Thoracic aorta (tissue), 2 donors: ENCODE data around the gene LHB. TPM values are rescaled to one million over a fixed set of nuclear protein-coding genes. Genes with fewer than 3 reads are reported as not detected.

Experiments used
- ATAC-seq: fragments of 150-250 bp; one replicate; pipeline ENCODE4 v1.8.0; 2017; ENCODE audit warnings: low read depth; ENCODE audit not compliant: insufficient number of reproducible peaks, low FRiP score
- DNase-seq: peaks from one replicate; pipeline ENCODE4 v3.0.0-alpha.2; 2020; ENCODE audit warnings: low spot score
- H3K27ac ChIP-seq, 2 donors: fragments of 200-600 bp; sonication (generic); 1 replicate in 1 of 2; 2 replicates in 1 of 2; pipeline ENCODE4 v1.5.1; 2016; ENCODE audit warnings: mild to moderate bottlenecking in 2 of 2, moderate library complexity in 2 of 2
- H3K27me3 ChIP-seq: fragments of 200-600 bp; sonication (generic); replicated peaks from 2 replicates; pipeline ENCODE4 v1.6.0; 2016; ENCODE audit warnings: mild to moderate bottlenecking; ENCODE audit not compliant: insufficient read depth
- H3K36me3 ChIP-seq: fragments of 200-600 bp; sonication (generic); one replicate; pipeline ENCODE4 v1.5.1; 2016
- H3K4me1 ChIP-seq, 2 donors: fragments of 200-600 bp; sonication (generic); 1 replicate in 1 of 2; 2 replicates in 1 of 2; pipeline versions ENCODE4 v1.5.1 to v1.6.0; 2016; ENCODE audit warnings: low read depth in 2 of 2, mild to moderate bottlenecking in 1 of 2; ENCODE audit not compliant: control insufficient read depth in 1 of 2
- H3K4me3 ChIP-seq: fragments of 200-600 bp; sonication (generic); 2 replicates; pipeline ENCODE4 v1.5.1; 2016; ENCODE audit warnings: mild to moderate bottlenecking
- H3K9me3 ChIP-seq: fragments of 200-600 bp; sonication (generic); 2 replicates; pipeline ENCODE4 v1.5.1; 2016
- total RNA-seq, 2 donors: library from RNA; depleted of rRNA; stranded (reverse); fragments of >200 nt; gene quantifications; one replicate each; pipeline versions ENCODE4 v1.1.0 to v1.2.3, GENCODE V29; 2016
- TF ChIP-seq, protein P1 (sequence below): fragments of 200-600 bp; sonication (generic); IDR thresholded peaks from one replicate; pipeline ENCODE4 v1.5.1; 2019; ENCODE audit warnings: antibody characterized with exemption

Gene LHB
- total RNA-seq, 2 donors from 2014 or later = not detected

DNA sequence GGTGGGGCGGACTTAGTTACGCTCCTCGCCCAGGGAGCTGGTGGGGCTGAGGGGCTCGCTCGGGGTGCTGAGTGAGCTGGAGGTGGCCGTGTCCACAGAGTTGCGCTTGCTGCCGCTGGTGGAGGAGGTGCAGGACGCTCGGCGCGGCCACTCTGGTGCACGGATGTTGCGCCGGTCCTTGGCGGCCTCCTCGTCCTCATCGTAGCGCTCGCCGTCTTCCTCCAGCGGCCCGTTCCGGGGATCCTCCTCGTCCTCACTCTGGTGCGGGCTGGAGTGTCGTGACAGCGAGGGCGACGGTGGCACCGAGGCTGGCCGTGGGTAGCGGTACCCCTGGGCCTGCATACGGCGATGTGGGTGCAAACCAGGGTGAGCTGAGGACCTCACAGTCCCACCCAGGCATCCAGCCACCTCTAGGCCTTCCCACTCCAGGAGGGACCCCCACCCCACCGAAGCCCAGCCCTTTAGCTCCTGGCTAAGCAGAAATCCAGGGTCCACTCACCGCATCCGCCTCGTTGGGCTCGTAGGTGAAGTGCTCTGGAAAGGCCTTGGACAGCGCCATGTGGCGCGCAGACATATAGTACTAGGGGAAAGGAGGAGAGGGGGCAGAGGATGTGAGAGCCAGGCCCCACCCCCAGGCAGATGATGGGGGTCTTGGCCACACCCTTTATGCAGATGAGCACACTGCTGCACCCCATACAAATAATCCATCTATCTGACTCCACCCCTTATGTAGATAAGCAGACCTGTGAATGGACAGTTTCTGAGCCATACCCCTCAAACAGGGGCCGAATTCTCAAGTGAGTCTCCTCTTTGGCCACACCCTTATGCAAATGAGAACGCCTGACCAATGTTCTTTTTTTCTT lies 47.4 kb downstream of the LHB start:
- Histone ChIP-seq H3K27ac (peak overlapping the region; percentile 3 to 83), H3K9me3 (no peaks in the 10 kb centered on the region), H3K4me3 (no peak overlapping the region), H3K36me3 (peaks cover 53% of the 10 kb centered on the region), H3K27me3 (no peaks in the 10 kb centered on the region), H3K4me1 (peaks cover 12 to 35% of the 10 kb centered on the region in 2 donors)
- DNase-seq (no peak), ATAC-seq (no peak)
- TF ChIP-seq, protein P1, sequence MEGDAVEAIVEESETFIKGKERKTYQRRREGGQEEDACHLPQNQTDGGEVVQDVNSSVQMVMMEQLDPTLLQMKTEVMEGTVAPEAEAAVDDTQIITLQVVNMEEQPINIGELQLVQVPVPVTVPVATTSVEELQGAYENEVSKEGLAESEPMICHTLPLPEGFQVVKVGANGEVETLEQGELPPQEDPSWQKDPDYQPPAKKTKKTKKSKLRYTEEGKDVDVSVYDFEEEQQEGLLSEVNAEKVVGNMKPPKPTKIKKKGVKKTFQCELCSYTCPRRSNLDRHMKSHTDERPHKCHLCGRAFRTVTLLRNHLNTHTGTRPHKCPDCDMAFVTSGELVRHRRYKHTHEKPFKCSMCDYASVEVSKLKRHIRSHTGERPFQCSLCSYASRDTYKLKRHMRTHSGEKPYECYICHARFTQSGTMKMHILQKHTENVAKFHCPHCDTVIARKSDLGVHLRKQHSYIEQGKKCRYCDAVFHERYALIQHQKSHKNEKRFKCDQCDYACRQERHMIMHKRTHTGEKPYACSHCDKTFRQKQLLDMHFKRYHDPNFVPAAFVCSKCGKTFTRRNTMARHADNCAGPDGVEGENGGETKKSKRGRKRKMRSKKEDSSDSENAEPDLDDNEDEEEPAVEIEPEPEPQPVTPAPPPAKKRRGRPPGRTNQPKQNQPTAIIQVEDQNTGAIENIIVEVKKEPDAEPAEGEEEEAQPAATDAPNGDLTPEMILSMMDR = no peak

DNA sequence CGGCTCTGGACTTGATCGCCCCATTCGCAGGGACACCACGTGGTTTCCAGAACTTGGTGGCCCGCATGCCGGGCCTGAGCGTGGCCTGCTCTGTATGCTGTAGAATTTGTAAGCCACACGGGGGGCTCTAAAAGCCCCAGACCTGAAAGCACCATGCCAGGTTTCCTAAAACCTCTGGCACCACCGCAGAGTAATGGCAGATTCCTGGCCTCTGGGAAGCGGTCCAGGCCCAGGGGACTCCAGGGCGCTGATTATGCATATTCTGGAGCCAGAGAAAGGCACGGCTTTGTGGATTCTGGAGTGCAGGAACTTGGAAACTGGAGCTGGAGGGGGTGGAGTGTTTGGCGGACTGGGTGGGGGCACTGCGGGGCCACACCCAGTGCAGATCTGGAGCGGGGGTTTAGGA lies 48.1 kb downstream of the LHB start:
- ATAC-seq = no peak
- TF ChIP-seq, protein P1 = no peak

DNA sequence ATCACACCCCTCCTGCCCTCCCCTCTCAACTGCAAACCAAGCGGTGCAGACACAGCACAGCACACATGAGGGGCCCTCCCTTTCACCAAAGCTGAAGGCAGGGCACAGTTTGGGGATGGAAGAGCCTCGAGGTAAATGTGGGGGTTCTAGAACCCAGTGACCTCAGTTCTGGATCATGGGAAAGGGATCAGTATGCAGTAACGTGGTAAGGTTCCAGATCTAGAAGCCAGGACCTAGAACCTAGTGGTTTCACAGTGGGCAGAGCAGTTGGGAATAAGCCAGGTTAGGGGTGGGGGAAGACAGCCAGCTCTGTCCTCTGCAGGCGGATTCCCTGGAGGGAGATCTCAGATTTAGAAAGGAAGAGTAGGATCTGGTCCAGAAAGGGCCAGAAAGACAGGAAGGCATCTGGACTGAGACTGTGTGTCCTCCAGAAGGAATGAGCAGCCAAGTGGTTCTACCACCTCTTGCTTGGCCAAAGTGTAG lies 48.7 kb downstream of the LHB start:
- peak overlapping the region; percentile 4 for H3K4me3 ChIP-seq
- peak overlapping the region; percentile 56 to 83 for H3K27ac ChIP-seq
- no peak for DNase-seq
- peaks cover 15 to 48% of the 10 kb centered on the region in 2 donors for H3K4me1 ChIP-seq
- TF ChIP-seq, protein P1 = no peak
- no peaks in the 10 kb centered on the region for H3K9me3 ChIP-seq
- ATAC-seq = no peak
- H3K36me3 ChIP-seq = peaks cover 42% of the 10 kb centered on the region
- no peaks in the 10 kb centered on the region for H3K27me3 ChIP-seq

More for the DNA sequence above, 48.1 kb downstream of the LHB start:
- H3K27me3 ChIP-seq = no peaks in the 10 kb centered on the region
- no peak for DNase-seq
- peaks cover 46% of the 10 kb centered on the region for H3K36me3 ChIP-seq
- peak overlapping the region; percentile 3 to 83 for H3K27ac ChIP-seq
- H3K9me3 ChIP-seq = no peaks in the 10 kb centered on the region
- peaks cover 12 to 42% of the 10 kb centered on the region in 2 donors for H3K4me1 ChIP-seq
- no peak overlapping the region for H3K4me3 ChIP-seq

DNA sequence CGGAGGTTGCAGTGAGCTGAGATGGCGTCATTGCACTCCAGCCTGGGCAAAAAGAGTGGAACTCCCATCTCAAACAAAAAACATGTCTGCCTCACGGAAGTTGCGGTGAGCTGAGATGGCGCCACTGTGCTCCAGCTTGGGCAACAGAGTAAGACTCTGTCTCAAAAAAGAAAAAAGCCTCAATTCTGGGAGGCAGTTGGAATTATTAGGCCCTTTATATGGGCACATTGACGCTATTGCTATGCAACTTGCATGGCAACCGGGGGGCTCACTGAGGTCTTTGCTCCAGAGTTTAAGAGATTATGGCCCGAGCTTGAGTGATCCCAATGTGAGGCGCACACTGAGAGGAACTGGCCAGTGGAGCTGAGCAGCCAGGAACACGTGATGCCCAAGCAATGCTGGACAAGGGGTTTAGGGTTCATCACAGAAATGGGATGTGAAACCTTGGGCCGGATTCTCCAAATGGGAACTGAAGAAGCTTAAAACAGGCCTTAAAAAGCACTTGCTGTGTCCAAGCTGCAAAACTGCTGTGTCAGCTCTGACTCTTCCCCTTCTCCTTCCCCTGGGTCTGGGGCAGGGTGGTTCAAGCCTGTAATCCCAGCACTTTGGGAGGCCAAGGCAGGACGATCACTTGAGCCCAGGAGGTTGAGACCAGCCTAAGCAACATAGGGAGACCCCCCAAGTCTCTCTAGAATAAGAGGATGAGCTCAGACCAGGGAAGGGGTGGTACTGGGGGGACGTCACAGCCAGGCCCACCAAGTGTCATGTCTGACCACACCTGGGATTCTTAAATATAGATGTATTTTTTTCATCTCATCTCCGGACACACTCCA lies 49.3 kb downstream of the LHB start:
- DNase-seq (no peak), ATAC-seq (no peak)
- H3K27ac ChIP-seq = peak overlapping the region; percentile 56 to 83
- peaks cover 15 to 49% of the 10 kb centered on the region in 2 donors for H3K4me1 ChIP-seq
- peaks cover 36% of the 10 kb centered on the region for H3K36me3 ChIP-seq
- no peaks in the 10 kb centered on the region for H3K9me3 ChIP-seq
- no peaks in the 10 kb centered on the region for H3K27me3 ChIP-seq
- peak overlapping the region; percentile 81 for H3K4me3 ChIP-seq
- TF ChIP-seq, protein P1 = no peak
